DMS 273 (cell line): ENCODE results near the gene GRAP.
A peak's percentile ranks its signal among the peaks of the same experiment; 100 is the strongest.
"Not testable (repeated sequence)": the region's sequence is repeated elsewhere in the genome, so short reads cannot be mapped to it uniquely, and the experiment has no call there.

Experiments
- DNase-seq: peaks from one replicate; lab custom pipeline; 2025; ENCODE audit not compliant: unreplicated experiment; lab: John Stamatoyannopoulos, UW

Gene GRAP

GRCh38 chr17:19042369-19042768 lies 4.4 kb downstream of the GRAP start:
- not testable (repeated sequence) for DNase-seq

GRCh38 chr17:19041871-19042270 lies 4.9 kb downstream of the GRAP start:
- DNase-seq = not testable (repeated sequence)

- not testable (repeated sequence) for DNase-seq
Measured at GRCh38 chr17:19040350-19040749, 6.4 kb downstream of the GRAP start.

DNA sequence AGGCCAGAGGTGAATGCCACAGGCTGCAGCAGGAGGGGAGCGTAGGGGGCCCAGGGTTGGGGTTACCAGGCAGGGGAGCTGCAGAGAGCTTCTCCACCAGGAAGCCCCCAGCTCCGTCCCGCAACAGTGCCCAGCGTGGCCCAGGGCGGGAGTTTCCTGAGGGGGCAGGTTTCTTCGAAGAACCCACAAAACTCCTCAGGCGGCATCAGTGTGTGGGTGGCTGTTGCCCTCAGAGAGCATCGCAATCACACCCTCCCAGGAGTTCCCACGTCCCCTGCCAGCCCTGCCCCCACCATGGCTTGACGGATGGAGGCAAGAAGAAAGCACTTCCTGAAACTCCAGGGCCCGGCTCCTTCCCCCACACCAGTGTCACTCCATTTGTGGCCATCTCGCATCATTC lies 8.0 kb downstream of the GRAP start:
- not testable (repeated sequence) for DNase-seq

DNA sequence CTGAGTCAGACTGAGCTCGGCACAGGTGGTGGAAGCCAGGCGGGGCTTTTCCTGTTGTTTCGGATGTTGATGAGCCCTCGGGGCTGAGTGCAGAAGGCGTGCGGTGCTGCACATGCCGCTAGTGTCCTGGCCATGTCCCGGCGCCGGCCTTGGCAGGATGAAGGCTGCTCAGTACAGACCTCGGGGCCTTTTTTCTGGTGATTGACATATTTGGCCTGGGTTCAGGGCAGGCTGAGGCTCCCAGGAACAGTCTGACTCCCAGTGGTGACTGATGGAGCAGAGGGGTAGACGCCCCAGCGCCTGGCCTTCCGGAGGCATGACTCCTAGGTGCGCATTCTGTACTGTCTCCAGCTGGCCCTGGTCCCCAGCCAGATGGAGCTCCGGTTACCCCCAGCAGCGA lies 8.8 kb downstream of the GRAP start:
- not testable (repeated sequence) for DNase-seq

DNA sequence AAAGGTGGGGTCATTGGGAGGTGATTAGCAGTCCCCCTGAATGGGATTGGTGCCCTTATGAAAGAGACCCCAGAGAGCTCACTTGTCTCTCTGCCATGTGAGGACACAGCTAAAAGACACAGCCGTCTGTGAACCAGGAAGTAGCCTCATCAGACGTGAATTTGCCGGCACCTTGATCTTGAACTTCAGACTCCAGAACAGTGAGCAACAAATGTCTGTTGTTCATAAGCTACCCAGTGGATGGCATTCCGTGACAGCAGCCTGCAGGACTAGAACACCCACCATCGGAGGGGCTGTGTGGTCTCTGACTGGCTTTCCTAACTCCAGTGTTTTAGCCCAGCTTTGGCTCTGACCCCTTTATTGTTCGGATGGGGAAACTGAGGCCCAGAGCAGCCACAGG lies 9.2 kb downstream of the GRAP start:
- not testable (repeated sequence) for DNase-seq

DNA sequence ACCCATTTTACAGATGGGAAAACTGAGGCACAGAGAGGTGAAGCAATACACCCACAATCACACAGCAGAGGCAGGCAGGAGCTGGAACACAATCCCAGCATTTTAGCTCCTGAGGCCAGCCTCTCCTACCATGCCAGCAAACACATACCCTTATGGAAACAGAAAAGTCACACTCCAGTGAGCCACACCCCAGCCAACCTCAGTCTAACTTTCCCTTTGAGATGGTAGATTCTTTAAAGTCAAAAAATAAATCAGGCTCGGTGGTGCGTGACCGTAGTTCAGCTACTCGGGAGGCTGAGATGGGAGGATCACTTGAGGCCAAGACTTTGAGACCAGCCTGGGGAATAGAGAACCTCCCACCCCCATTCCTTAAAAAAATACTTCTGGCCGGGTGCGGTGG lies 10.6 kb downstream of the GRAP start:
- DNase-seq = not testable (repeated sequence)

DNA sequence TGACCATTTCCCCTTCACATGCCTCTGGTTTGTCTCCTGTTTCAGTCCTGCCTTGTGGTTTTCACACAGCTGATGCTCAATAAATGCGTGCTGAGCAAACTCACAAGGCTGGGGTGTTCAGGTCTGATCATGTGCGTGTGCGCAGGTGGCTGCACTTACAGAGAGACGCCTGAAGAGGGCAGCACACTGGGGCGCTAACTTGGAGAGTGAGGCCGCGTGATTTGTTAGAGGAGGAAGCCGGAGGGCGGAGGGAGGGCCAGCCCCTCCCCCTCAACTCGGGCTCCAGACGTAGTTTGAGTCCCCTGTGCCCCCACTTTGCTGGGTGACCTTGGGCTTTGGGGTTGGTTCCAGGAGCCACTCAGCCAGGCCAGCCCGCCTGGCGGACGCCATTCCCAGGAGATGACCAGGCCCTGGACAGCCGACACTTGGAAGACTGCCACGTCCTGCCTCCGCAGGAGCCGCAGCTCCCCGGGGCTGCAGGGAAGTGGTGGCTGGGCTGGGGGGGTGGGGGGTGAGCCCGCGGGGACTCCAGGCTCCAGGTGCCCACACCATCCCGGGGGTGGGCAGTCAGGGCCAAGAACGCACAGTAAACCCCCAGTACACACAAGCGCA lies 14.3 kb downstream of the GRAP start:
- not testable (repeated sequence) for DNase-seq

DNA sequence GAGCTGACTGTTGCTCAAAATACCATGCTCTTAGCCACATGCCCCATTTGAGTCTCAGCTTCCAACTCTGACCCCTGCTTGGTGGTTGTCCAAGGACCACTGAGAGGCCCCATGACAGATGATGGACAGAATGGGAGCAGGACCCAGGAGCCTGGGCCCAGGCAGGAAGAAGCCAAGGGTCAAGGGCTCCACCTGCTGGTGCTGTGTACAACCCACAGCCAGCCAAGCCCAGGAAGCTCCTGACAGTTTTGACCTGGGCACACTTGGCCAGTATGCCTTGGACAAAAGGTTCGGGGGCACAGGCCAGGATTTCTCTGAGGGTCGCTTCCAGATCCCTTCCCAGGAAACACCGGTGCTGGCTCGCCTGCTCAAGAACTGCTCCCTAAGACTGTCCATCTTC lies 15.0 kb downstream of the GRAP start:
- not testable (repeated sequence) for DNase-seq

DNA sequence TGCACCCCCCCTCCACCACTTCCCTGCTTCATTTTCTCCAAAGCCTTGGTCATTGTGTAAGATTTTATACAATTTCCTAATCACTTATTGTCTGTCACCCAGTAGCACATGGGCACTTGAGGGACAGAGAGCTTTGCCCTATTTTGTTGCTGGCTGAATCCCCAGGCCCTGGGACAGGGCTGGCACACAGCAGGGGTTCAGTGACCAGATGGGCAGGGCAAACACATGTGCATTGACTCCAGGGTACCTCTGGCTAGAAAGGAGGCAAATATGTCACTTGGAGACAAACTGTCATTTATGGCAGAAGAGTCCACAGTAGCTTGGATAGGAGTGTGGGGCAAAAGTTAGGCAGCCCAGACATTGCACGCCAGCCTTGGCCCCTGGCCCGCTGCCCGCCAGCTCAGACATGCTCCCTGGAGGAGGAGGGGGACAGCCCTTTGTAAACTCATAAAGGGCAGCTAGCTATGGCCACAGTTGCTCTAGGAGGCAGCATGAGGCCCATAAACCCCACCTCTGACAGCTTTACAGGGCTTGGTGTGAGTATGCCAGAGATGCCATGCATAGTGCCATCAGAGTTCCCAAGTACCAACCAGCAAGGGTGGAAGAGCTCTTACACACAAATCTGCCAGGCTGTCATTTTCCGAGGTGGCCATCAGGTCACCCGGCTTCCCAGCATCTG lies 15.8 kb downstream of the GRAP start:
- DNase-seq = not testable (repeated sequence)

DNA sequence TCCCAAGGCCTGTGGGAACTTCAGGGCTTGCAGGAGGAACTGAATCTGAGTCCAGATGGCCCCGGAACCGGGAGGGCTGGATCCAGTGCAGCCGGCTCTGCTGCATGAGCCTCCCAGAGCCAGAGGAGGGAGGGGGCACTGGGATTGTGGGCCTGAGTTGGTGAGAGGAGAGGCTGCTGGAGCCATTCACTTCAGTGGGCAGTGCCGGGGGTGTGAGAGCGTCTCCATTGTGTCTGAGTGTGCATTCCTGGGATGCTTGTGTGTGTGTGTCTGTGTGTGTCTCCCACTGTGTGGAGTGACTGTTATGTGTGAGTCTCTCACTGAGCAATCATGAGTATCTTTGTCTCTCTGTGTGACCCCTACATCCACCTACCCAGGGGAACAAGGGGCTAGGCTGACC lies 17.0 kb downstream of the GRAP start:
- DNase-seq = not testable (repeated sequence)

- DNase-seq = not testable (repeated sequence)
Measured at GRCh38 chr17:19028671-19029070, 18.1 kb downstream of the GRAP start.

DNA sequence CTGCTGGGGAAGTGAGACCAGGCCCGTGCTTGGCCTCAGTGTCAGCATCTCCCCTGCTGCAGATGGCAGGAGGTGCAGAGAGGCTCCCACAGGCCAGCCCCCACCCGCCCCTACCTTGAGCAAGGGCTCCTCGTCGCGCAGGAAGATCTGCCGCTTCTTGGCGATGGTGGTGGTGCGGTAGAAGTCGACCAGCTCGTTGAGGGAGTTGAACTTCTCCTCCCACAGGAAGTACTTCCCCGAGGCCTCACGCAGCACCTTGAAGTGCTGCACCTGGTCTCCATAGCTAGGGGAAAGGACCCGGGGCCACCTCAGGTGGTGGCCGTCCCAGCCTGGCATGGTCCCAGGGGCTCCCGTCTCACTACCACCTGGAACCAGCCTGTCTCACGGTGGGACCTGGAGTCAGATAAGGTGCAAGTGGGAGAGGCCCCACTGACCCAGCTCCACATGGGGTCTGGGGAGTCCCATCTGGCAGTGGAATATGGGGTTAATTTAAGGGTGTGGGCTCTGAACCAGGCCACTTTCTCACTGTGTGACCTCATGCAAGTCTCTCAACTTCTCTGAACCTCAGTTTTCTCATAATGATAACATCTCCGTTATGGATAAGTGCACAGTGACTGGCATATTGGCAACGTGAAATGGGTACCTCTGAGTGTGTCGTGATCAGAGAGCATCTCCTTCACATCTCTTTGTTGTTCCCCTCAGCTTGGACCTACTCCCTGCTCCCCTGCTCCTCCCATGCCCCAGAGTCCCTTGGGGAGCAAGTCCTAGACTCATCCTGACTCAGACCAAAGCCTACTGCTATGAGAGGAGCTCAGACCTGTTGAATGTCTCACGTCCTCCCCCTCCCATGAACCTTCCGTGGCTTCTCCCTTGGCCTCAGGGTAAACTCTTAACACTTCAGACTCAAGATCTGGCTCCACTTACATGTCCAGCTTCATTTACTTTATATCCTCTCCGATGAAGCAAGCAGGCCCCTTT lies 22.4 kb downstream of the GRAP start:
- no peak for DNase-seq

- no peak for DNase-seq
Measured at GRCh38 chr17:19023209-19023999, 23.4 kb downstream of the GRAP start.

DNA sequence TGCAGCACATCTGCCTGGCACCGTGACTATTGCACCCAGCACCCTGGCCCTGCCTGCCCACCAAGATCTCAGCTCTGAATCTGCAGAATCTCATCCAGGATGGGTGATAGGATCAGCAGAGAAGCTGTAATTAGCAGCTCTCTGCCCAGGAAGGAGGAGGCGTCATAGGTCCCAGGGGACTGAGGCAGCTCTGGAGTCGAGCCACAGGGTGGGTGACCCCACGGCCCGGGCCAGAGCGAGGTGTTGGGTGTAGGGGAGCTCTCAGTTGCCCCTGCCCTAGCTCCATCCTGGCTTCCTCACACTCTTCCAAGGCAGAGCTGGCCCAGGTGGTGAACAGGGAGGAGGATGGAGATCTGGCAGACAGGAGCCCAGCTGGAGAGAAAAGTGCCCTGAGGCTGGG lies 24.0 kb downstream of the GRAP start:
- DNase-seq = no peak

DNA sequence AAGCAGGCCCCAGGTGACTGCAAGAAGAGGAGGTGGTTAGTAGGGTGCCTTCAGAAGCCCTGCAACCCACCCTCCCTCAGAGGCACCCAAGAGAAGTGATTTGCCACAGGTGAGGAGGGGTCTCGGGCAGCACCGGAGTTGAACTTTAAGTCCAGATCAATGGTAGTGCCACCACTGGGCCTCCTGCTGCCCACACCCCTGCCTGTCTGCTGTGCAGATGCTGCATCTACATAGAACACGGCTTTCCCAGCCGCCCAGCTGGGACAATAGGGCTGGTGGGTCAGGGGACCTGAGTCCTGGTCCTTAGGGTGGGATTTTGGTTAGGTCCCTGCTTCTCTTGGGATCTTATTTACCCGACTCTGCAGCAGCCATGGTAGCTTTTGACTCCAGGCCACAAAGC lies 24.6 kb downstream of the GRAP start:
- DNase-seq = no peak

DNA sequence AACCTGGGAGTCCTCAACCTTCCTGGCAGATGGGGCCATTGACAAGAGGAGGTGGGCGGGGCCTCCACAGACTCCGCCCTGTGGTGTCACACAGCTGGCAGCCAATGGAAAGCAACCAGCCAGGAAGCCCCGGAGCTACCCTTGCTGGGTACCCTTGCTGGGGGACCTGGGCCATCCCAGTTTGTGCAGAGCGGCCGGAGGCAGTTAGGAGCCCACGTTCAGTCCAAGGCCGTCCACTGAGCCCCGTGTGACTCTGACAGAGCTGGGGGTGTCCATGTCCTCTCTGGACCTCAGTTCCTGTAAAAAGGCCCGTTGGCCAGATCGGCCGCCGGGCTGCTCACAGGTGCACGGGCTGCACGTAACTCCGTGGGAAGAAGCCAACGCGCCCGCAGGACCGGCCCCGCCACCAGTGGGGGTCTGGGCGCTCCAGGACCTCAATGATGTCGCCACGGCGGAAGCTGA lies 25.1 kb downstream of the GRAP start:
- peak; percentile 37 for DNase-seq

DNA sequence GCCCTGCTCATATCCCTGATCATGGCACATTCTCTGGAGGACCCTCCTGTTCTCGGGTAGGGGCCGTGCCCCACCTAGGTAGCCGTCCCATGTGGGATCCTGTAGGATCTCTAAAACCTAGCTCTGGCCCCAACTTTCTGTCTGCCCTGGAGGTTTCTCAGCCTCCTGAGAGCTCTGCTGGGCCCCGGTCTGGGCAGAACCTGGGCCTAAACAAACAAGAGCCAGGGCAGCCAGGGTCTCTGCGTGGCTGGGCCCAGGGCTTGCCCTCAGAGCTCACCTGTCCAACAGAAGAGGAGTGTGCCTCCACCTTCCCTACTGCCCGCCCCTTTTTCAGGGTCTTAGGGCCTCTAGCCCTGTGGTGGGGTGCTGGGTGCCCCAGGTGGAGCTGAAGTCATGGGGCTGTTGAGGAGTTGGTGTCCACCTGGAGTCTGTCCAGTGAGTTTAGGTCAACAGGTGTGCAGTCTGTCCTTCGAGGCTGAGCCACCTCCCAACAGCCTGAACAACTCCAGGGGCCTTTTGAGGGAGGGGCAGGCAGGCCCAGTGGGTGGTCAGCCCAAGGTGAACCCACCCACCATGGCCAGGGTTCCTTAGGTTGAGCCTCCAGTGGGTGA lies 25.6 kb downstream of the GRAP start:
- not testable (repeated sequence) for DNase-seq

- no peak for DNase-seq
Measured at GRCh38 chr17:19020016-19020415, 26.7 kb downstream of the GRAP start.
